Transverse colon (tissue), 4 donors: Measurements from ENCODE around the gene ATOSA. TPM values are rescaled to one million over a fixed set of nuclear protein-coding genes. Genes with fewer than 3 reads are reported as not detected.

Experiments used
- DNase-seq: peaks from one replicate; pipeline ENCODE4 v3.0.0-alpha.2; 2019
- H3K27ac ChIP-seq, 4 donors: fragments of 200-600 bp; sonication (generic); 2 replicates each; pipeline ENCODE4 v1.5.1; 2016 to 2018; ENCODE audit warnings: inconsistent platforms in 4 of 4
- H3K27me3 ChIP-seq: fragments of 200-600 bp; sonication (generic); 2 replicates; pipeline ENCODE4 v1.5.1; 2017; ENCODE audit warnings: inconsistent platforms
- H3K36me3 ChIP-seq, 4 donors: fragments of 200-600 bp; sonication (generic); 2 replicates each; pipeline ENCODE4 v1.5.1; 2017 to 2019; ENCODE audit warnings: inconsistent platforms in 4 of 4
- H3K4me1 ChIP-seq, 4 donors: fragments of 200-600 bp; sonication (generic); 2 replicates each; pipeline ENCODE4 v1.5.1; 2017 to 2020; ENCODE audit warnings: inconsistent platforms in 4 of 4
- H3K4me3 ChIP-seq, 4 donors: fragments of 200-600 bp; sonication (generic); 1 replicate in 1 of 4; 2 replicates in 3 of 4; pipeline versions ENCODE4 v1.5.1 to v1.6.1; 2017 to 2019; ENCODE audit warnings: inconsistent platforms in 4 of 4
- H3K9me3 ChIP-seq, 2 donors: fragments of 200-600 bp; sonication (generic); 2 replicates each; pipeline ENCODE4 v1.5.1; 2017 to 2019; ENCODE audit warnings: inconsistent platforms in 2 of 2
- EP300 ChIP-seq: sonication (generic); formaldehyde crosslinking; IDR thresholded peaks from one replicate; pipeline ENCODE4 v1.6.1; 2017; ENCODE audit warnings: antibody characterized with exemption, low read depth
- POLR2A ChIP-seq: fragments of 450-650 bp; IDR thresholded peaks from one replicate; pipeline ENCODE4 v1.6.1; 2016; ENCODE audit warnings: antibody characterized with exemption, mild to moderate bottlenecking, moderate library complexity
- POLR2AphosphoS5 ChIP-seq, 3 donors: sonication (generic); formaldehyde crosslinking; IDR thresholded peaks; one replicate each; pipeline ENCODE4 v1.6.1; 2016; ENCODE audit warnings: antibody characterized with exemption in 3 of 3
- WGBS, 2 donors: methylation state at CpG; one replicate each; pipeline ENCODE4 v1.1.5; 2018; ENCODE audit warnings: low coverage in 1 of 2; 5-methylcytosine and 5-hydroxymethylcytosine counted together
- in situ Hi-C, 4 donors: fragments of 200-750 bp; cut with MboI; loops; one replicate each; pipeline versions ENCODE4 v1.15.0 to v1.15.1; 2017; ENCODE audit warnings: low sequenced_read_pairs in 3 of 4, low pct_ligation_motif_present in 1 of 4, low pct_unique_long_range_greater_than_20kb in 1 of 4
- intact Hi-C: fragments of 100-400 bp; cut with DNase I; formaldehyde crosslinking; loops from one replicate; pipeline ENCODE4 v1.15.1; 2023; ENCODE audit warnings: low total_unique reads
- total RNA-seq, 4 donors: library from RNA; depleted of rRNA; stranded (reverse); fragments of >200 nt; gene quantifications; one replicate each; pipeline ENCODE4 v1.1.0, GENCODE V29; 2016
- TF ChIP-seq, protein P1 (sequence below), 5 experiments: fragments of 200-600 bp in 3 of 5; fragments of 450-650 bp in 2 of 5; sonication (generic) in 3 of 5; IDR thresholded peaks; 1 replicate in 2 of 5; 2 replicates in 3 of 5; pipeline ENCODE4 v1.5.1; 2016 to 2017; ENCODE audit warnings: antibody characterized with exemption in 5 of 5, inconsistent platforms in 3 of 5, mild to moderate bottlenecking in 2 of 5, moderate library complexity in 1 of 5

The ATOSA gene
- total RNA-seq, 4 donors from 2014 or later = 41.0 to 149 (median 84.5) TPM

DNA sequence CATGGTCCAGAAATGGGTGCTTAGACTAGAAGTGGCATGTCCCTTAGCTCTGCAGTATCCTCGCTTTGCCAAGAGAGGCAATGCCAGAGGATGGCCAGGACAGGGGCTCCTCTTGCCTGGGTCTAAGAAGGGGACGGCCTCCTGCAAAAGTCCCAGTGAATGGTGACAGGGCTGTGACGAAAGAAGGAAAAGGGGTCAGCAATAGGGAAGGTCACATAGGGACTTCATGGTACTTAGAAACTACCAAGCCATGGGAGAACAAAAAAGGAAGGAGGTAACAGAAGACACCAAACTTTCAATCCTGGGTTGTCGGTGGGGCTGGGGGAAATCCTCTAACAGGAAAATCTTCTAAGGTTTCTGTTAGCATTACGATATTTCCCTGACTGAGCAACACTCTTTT is 36.2 kb upstream of the ATOSA start:
- H3K27me3 ChIP-seq = no peaks in the 10 kb centered on the region
- 70% methylated on average over 5 of the region's 5 CpGs; no CpG with 5 or more reads in 1 of the 2 donors for WGBS, 2 donors
- intact Hi-C loops (no loop called here), in situ Hi-C loops (no loop called here)
- no peak for TF ChIP-seq EP300
- TF ChIP-seq POLR2A = no peak
- TF ChIP-seq, protein P1, sequence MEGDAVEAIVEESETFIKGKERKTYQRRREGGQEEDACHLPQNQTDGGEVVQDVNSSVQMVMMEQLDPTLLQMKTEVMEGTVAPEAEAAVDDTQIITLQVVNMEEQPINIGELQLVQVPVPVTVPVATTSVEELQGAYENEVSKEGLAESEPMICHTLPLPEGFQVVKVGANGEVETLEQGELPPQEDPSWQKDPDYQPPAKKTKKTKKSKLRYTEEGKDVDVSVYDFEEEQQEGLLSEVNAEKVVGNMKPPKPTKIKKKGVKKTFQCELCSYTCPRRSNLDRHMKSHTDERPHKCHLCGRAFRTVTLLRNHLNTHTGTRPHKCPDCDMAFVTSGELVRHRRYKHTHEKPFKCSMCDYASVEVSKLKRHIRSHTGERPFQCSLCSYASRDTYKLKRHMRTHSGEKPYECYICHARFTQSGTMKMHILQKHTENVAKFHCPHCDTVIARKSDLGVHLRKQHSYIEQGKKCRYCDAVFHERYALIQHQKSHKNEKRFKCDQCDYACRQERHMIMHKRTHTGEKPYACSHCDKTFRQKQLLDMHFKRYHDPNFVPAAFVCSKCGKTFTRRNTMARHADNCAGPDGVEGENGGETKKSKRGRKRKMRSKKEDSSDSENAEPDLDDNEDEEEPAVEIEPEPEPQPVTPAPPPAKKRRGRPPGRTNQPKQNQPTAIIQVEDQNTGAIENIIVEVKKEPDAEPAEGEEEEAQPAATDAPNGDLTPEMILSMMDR (IDR thresholded peaks at IDR 0.05) = no peak
- no peak for TF ChIP-seq POLR2AphosphoS5 (IDR thresholded peaks at IDR 0.05)
- no peaks in the 10 kb centered on the region for H3K9me3 ChIP-seq
- no peak for DNase-seq
- H3K4me1 ChIP-seq = no peaks in the 10 kb centered on the region
- no peak overlapping the region for H3K27ac ChIP-seq
- H3K4me3 ChIP-seq = no peak overlapping the region
- no peaks in the 10 kb centered on the region for H3K36me3 ChIP-seq

- TF ChIP-seq, protein P1 (IDR thresholded peaks at IDR 0.05) = no peak
- TF ChIP-seq POLR2A = no peak
- no peak for TF ChIP-seq POLR2AphosphoS5 (IDR thresholded peaks at IDR 0.05)
- TF ChIP-seq EP300 = no peak
These were observed 35.8 kb upstream of the ATOSA start for GRCh38 chr15:52714968-52715367.

GRCh38 chr15:52710708-52711389 is 31.7 kb upstream of the ATOSA start:
- no peaks in the 10 kb centered on the region for H3K9me3 ChIP-seq
- H3K36me3 ChIP-seq = no peaks in the 10 kb centered on the region
- H3K27ac ChIP-seq = no peak overlapping the region
- TF ChIP-seq, protein P1 (IDR thresholded peaks at IDR 0.05) = no peak
- TF ChIP-seq POLR2AphosphoS5 (IDR thresholded peaks at IDR 0.05) (no peak), POLR2A (no peak), EP300 (no peak)
- no peak for DNase-seq
- no peaks in the 10 kb centered on the region for H3K27me3 ChIP-seq
- no peak overlapping the region for H3K4me3 ChIP-seq
- WGBS, 2 donors = 80 to 100% methylated on average over 1 to 2 of the region's 2 CpGs
- in situ Hi-C loops = no loop called here
- intact Hi-C loops = no loop called here
- peaks cover 0 to 8% (median 7%) of the 10 kb centered on the region in 4 donors for H3K4me1 ChIP-seq

More at GRCh38 chr15:52714968-52715367, 35.8 kb upstream of the ATOSA start:
- Histone ChIP-seq H3K9me3 (no peaks in the 10 kb centered on the region), H3K27ac (no peak overlapping the region), H3K27me3 (no peaks in the 10 kb centered on the region), H3K4me1 (no peaks in the 10 kb centered on the region), H3K4me3 (no peak overlapping the region), H3K36me3 (no peaks in the 10 kb centered on the region)
- DNase-seq = no peak
- in situ Hi-C loops (no loop called here), intact Hi-C loops (no loop called here)
- 58 to 69% methylated on average over 3 of the region's 3 CpGs for WGBS, 2 donors

DNA sequence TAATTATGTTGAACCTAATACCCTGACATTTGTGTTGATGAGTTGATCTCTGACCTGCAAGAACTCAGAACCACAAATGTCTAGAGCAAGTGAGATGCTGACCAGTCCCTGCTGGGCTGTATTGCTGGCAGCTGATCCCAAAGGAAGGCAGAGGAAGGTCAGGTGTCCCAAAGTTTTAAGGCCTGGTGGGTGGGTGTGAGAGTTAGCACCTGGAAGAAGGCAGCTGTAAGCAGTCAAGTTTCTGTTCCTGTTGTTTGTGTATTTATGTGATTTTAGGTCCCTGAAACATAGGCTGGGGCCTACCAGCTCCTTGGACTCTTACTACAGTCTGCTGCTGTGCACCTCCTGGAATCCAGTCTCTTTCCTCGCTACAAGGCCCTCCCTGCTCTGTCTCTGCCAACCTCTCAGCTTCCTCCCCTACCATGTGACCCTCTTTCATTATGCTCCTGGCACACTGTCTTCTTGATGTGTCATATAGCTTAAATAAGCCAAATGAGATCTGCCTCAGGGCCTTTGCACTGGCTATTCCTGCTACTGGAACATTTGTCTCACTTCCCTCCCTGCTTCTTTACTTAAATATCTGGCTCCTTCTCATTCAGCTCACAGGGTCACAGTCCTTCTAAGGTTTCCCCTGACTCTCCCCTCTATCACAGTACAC is 31.0 kb upstream of the ATOSA start:
- in situ Hi-C loops (no loop called here), intact Hi-C loops (no loop called here)
- H3K36me3 ChIP-seq = no peaks in the 10 kb centered on the region
- peak overlapping the region in 2 of 4 donors; percentile 34 to 52 for H3K27ac ChIP-seq
- DNase-seq = no peak
- 88 to 100% methylated on average over 1 of the region's 1 CpG for WGBS, 2 donors
- peaks cover 0 to 8% (median 7%) of the 10 kb centered on the region in 4 donors for H3K4me1 ChIP-seq
- H3K4me3 ChIP-seq = no peak overlapping the region
- TF ChIP-seq, protein P1 (IDR thresholded peaks at IDR 0.05) = no peak
- TF ChIP-seq POLR2A = no peak
- no peak for TF ChIP-seq POLR2AphosphoS5 (IDR thresholded peaks at IDR 0.05)
- no peak for TF ChIP-seq EP300
- H3K9me3 ChIP-seq = no peaks in the 10 kb centered on the region
- H3K27me3 ChIP-seq = no peaks in the 10 kb centered on the region
